Measurements from ENCODE around the gene HERC5.
A peak's percentile ranks its signal among the peaks of the same experiment; 100 is the strongest.
"Not testable (repeated sequence)": the region's sequence is repeated elsewhere in the genome, so short reads cannot be mapped to it uniquely, and the experiment has no call there.

The HERC5 gene

GRCh38 chr4:88456670-88457306 is at the start of gene HERC5:
Gene HERC5 (plus strand): TSS chr4:88457119. CDS start chr4:88457270, 151 bp downstream.
- DNase-seq, result peak; percentile 93

DNA sequence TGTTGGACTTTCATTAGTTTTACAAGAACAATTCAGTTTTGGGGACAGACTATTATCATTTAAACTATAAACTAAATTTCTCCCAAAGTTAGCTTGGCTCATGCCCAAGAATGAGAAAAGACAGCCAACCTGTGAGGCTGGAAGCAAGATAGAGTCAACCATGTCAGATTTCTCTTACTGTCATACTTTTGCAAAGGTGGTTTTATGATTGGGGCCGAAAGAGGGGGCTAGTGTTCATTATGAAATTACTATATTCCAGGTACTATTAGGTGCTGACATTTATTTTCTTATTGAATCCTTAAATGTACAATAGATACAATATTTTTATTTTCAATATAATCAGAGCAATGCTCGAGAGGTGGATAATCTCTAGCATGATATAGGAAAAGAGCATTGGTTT is 47.7 kb upstream of the HERC5 start:
- no peak for DNase-seq

GRCh38 chr4:88409789-88410188 is 47.1 kb upstream of the HERC5 start:
- DNase-seq, result no peak

DNA sequence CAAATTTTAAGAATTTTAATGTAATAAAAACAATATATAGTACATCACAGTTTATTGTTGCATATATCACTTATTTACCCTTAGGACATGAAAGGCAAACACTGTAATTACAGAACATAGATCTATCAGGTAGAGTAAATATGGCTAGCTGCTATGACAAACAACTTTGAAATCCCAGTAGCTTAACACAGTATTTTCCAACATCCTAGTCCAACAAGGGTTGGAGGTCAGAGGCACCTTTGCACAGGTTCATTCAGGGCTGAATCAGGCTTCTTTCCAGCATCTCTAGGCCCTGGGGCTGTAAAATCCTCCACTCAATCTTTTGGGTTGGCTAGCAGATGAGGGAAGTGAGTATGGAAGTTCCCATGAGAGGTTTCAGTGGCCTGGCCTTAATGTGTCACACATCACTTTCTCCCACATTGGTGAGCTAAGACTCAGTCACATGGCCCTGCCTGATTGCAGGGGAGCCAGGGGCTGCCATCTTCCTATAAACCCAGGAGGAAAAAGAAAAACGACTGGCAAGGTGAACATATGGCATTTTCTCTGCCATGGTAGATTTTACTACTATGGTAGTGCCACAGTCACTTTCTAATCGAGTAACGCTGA is 45.3 kb upstream of the HERC5 start:
- no peak for DNase-seq

GRCh38 chr4:88413801-88414200 is 43.1 kb upstream of the HERC5 start:
- no peak for DNase-seq

DNA sequence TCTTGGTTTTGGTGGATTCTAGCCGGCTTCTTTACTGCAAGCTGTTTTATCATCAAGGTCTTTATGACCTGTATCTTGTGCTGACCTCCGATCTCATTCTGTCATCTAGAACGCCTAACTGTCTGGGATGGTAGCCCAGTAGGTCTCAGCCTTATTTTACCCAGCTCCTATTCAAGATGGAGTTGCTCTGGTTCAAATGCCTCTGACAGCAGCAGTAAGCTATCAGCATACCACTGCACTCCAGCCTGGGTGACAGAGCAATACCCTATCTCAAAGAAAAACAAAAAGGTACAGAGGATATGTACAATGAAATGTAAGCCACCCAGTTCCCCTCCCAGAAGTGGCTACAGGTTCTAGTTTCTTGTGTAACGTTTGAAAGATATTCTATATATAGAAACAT is 42.2 kb upstream of the HERC5 start:
- DNase-seq, result no peak

DNA sequence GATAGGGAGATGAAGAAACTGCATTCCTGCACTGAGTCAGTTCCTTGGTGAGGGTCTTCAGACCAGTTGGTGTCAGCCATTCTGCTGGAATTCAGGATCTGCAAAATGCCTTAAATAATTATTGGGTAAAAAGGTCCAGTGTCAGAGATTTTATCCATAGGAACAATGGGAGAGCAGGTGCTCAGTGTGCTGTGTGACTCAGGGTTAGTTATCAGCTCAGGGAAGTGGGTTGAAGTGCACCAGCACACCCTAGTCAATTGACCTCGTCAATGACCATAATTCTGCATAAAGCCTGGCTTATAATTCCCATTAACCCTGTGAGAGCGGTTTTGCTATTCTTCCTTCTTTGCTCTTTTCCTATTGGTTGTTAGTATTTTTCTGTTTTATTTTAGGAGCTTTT is 40.9 kb upstream of the HERC5 start:
- DNase-seq, result no peak

DNA sequence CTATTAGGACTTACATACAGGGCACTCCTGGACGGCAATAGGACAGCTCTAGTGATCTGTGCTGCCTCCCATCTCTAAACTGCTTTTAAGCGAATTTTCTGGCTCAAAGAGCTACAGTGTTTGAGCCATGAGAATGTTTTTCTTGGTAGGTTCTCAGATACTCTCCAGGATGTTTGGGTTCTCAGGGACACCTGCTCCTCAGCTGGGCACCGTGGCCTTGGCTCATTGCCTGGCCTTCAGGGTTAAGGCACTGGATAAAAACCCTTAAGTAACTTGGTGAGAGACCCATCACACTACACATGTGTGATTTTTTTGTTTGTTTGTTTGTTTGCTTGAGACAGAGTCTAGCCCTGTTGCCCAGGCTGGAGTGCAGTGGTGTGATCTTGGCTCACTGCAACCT is 38.5 kb upstream of the HERC5 start:
- no peak for DNase-seq

DNA sequence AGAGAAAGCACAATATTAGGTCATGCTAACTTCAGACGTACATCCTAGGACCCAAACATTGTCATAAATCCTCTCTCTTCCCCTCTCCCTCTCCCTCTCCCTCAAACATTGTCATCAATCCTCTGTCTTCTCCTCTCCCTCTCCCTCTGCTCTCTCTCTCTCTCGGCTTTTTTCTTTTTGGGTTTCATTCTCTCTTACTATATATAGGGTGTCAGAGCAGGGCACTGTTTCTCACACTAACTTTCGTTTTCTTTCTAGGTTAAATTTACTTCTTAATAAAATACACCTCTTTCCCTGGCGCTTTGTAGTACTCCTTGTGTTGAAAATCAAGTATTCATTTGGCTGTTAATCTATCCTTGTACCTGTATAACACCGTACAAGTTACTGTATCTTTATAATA is 37.0 kb upstream of the HERC5 start:
- DNase-seq, result no peak

DNA sequence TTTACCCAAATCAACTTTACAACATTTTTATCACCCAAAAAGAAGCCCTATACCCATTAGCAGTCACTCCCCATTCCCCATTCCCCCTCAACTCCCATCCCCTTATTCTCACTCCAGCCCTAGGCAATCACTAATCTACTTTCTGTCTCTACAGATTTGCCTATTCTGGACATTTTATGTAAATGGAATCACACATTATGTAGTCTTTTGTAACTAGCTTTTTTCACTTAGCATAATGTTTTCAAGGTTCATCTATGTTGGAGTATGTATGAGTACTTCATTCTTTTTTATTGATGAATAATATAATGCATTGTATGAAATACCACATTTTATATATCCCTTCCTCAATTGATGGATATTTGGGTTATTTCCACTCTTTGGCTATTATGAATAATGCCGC is 36.1 kb upstream of the HERC5 start:
- no peak for DNase-seq

- no peak for DNase-seq
Observed at GRCh38 chr4:88422403-88422802, 34.5 kb upstream of the HERC5 start.

- no peak for DNase-seq
Observed at GRCh38 chr4:88429401-88429800, 27.5 kb upstream of the HERC5 start.

GRCh38 chr4:88435987-88436693 is 20.8 kb upstream of the HERC5 start:
- no peak for DNase-seq

GRCh38 chr4:88437873-88438272 is 19.0 kb upstream of the HERC5 start:
- DNase-seq, result not testable (repeated sequence)

DNA sequence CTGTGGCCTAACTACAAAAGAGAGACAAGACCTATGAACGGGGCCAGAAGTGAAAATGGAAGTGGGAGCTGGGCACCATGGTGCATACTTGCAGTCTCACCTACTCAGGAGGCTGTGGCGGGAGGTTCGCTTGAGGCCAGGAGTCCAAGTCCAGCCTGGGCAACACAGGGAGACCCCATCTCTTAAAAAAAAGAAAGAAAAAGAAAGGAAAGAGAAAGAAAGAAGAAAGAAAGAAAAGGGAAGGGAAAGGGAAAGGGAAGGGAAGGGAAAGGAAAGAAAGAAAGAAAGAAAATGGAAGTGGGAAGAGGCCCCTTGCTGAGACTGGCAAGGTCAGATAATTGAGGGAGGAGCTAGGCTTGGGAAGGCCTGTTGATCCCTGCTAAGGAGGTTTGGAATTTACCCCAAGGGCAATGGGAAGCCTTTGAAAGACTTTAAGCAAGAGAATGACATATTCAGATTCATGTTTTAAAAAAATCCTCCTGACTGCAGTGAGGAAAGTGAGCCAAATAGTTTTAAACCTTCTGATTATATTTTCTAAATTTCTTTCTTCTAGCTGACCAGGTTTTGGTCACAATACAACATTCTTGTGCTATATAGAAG is 17.7 kb upstream of the HERC5 start:
- no peak for DNase-seq

GRCh38 chr4:88440146-88440545 is 16.8 kb upstream of the HERC5 start:
- no peak for DNase-seq

DNA sequence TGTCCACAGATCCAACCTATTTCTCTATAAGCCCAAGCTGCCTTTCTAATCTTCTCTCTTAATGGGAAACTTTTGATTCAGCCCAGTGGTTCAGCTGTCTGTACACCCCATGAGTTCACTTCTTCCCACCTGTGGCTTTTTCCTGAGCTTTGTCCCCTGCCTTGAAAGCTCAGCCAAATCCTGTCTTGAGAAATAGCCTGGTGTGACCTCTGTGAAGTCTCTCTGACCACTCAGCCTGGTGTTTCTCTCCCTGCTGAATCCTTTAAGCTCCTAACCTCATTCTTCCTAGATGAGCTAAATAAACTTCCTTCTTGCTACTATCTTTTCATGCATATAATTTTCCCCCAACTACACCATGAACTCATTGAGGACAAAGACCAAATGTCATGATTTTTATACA is 15.2 kb upstream of the HERC5 start:
- DNase-seq, result no peak

DNA sequence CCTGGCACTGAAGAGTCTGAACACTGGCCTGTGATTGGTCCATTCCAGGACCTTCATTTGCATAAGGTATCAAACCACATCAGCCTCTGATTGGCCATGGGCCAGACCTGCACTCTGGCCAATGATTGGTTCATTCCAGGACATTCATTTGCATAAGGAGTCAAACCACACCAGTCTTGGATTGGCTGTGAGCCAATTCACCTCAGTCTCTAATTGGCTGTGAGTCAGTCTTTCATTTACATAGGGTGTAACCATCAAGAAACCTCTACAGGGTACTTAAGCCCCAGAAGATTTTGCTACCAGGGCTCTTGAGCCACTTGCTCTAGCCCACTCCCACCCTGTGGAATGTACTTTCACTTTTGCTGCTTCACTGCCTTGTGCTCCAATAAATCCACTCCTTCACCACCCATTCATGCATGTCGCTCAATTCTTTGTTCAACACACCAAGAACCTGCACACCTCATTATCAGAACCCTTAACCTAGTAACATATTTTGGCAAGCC is 14.2 kb upstream of the HERC5 start:
- DNase-seq, result no peak

GRCh38 chr4:88443486-88443885 is 13.4 kb upstream of the HERC5 start:
- DNase-seq, result no peak

GRCh38 chr4:88445252-88445651 is 11.7 kb upstream of the HERC5 start:
- DNase-seq, result no peak

GRCh38 chr4:88446124-88446523 is 10.8 kb upstream of the HERC5 start:
- no peak for DNase-seq

GRCh38 chr4:88447371-88448095 is 9.4 kb upstream of the HERC5 start:
- no peak for DNase-seq

- not testable (repeated sequence) for DNase-seq
Observed at GRCh38 chr4:88448211-88448765, 8.6 kb upstream of the HERC5 start.

All from CD4-positive, alpha-beta T cell treated with Interferon gamma for 1 hour (primary cell).